ENCODE measurements around the gene DES.

DES gene

GRCh38 chr2:219475697-219476651, 57.8 kb downstream of the DES start:
- peak; percentile 66 for DNase-seq
